Measurements from ENCODE around the gene HYAL1.
"Not testable (repeated sequence)": the region's sequence is repeated elsewhere in the genome, so short reads cannot be mapped to it uniquely, and the experiment has no call there.

Gene HYAL1

GRCh38 chr3:50318163-50318562 is 14.8 kb upstream of the HYAL1 start:
- DNase-seq, result no peak

GRCh38 chr3:50317300-50317699 is 13.9 kb upstream of the HYAL1 start:
- no peak for DNase-seq

- DNase-seq, result no peak
These were observed 13.4 kb upstream of the HYAL1 start for GRCh38 chr3:50316657-50317242.

GRCh38 chr3:50314816-50315215 is 11.4 kb upstream of the HYAL1 start:
- DNase-seq, result no peak

GRCh38 chr3:50314342-50314741 is 11.0 kb upstream of the HYAL1 start:
- DNase-seq, result no peak

- DNase-seq, result not testable (repeated sequence)
These were observed 8.7 kb upstream of the HYAL1 start for GRCh38 chr3:50312041-50312440.

GRCh38 chr3:50304601-50305000 is 1.2 kb upstream of the HYAL1 start:
- no peak for DNase-seq

GRCh38 chr3:50302095-50303012 is 1.0 kb downstream of the HYAL1 start:
- DNase-seq, result no peak

GRCh38 chr3:50300681-50301254 is 2.6 kb downstream of the HYAL1 start:
- DNase-seq, result no peak

GRCh38 chr3:50299929-50300680 is 3.3 kb downstream of the HYAL1 start:
- DNase-seq, result no peak

- DNase-seq, result no peak
These were observed 3.8 kb downstream of the HYAL1 start for GRCh38 chr3:50299638-50299928.

GRCh38 chr3:50298836-50299637 is 4.3 kb downstream of the HYAL1 start, which contains the start of the genes HYAL3 and NAA80:
HYAL3 (minus strand) TSS chr3:50299405; CDS start chr3:50295602, 3,803 bp downstream.
NAA80 (minus strand) TSS chr3:50299405; CDS start chr3:50297463, 1,942 bp downstream.
- peak; percentile 86 for DNase-seq

GRCh38 chr3:50297896-50298725 is 5.3 kb downstream of the HYAL1 start:
- no peak for DNase-seq

GRCh38 chr3:50297384-50297775 is 6.0 kb downstream of the HYAL1 start:
- DNase-seq, result no peak

- no peak for DNase-seq
These were observed 6.5 kb downstream of the HYAL1 start for GRCh38 chr3:50296721-50297383.

- no peak for DNase-seq
These were observed 7.6 kb downstream of the HYAL1 start for GRCh38 chr3:50295553-50296431.

GRCh38 chr3:50294492-50295403 is 8.6 kb downstream of the HYAL1 start:
- DNase-seq, result no peak

- DNase-seq, result no peak
These were observed 9.3 kb downstream of the HYAL1 start for GRCh38 chr3:50294089-50294488.
